Chondrocyte (in vitro differentiated cells): ENCODE results near the gene EGLN1. TPM values are rescaled to one million over a fixed set of nuclear protein-coding genes. Genes with fewer than 3 reads are reported as not detected.

Experiments
- DNase-seq: peaks from one replicate; pipeline ENCODE4 v3.0.0; 2021; ENCODE audit warnings: mixed read lengths, low spot score
- H3K27ac Mint-ChIP-seq: one replicate; pipeline ENCODE4 v1.8.0; 2021; ENCODE audit warnings: mild to moderate bottlenecking, moderate library complexity, mixed read lengths; ENCODE audit not compliant: unreplicated experiment
- H3K27me3 Mint-ChIP-seq: 2 replicates; pipeline ENCODE4 v1.8.0; 2021; ENCODE audit warnings: low read depth, mixed read lengths
- H3K36me3 Mint-ChIP-seq: 2 replicates; pipeline ENCODE4 v1.8.0; 2021; ENCODE audit warnings: low read depth, mixed read lengths
- H3K4me1 Mint-ChIP-seq: 2 replicates; pipeline ENCODE4 v1.8.0; 2021; ENCODE audit warnings: low read depth, mild to moderate bottlenecking, mixed read lengths
- H3K4me3 Mint-ChIP-seq: one replicate; pipeline ENCODE4 v1.8.0; 2021; ENCODE audit warnings: mild to moderate bottlenecking, moderate library complexity, mixed read lengths; ENCODE audit not compliant: unreplicated experiment
- H3K9me3 Mint-ChIP-seq: 2 replicates; pipeline ENCODE4 v1.8.0; 2021; ENCODE audit warnings: low read depth, mixed read lengths
- total RNA-seq: library from RNA; stranded (reverse); gene quantifications from 3 replicates; pipeline ENCODE4 v1.2.1, GENCODE V29; 2021
- TF ChIP-seq, protein P1 (sequence below): fragments of 200-600 bp; sonication (generic); IDR thresholded peaks from 2 replicates; pipeline ENCODE4 v1.5.0; 2021; ENCODE audit warnings: antibody characterized with exemption, mild to moderate bottlenecking, moderate library complexity

EGLN1 gene
- total RNA-seq, 1 donor from 2014 or later: 36.6 TPM

DNA sequence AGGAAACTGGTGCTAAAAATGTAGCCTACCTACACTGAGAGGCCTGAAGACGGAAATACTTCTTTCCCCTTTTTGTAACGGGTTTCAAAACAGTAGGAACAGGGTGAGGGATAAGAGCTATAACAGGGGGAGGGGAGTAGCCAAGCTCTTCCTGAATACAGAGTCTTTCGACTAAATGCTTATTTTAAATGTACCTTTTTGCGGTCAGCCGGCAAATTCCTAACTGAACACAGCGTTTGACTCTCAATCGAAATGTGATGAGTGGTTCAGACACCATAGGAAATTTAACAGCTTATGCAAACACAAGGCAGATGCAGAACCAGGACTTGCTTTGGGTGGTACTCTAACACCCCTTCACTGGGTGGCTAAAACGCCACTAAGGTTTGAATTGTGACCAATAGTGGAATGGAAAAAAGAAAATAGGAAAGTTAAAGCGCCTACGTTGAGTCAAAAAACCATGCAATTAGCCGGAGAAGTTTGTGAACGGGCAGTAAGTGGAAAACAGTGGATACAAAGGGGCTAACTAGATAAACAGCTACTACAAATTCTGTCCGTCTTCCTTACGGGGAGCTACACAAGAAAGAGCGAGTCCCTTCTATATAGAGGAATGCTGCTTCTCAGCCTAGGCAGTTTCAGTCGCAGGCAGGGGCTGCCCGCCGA, 1.7 kb downstream of the EGLN1 start:
- Mint-ChIP-seq H3K36me3 (no peaks in the 10 kb centered on the region), H3K4me3 (peak overlapping the region; percentile 89), H3K9me3 (no peaks in the 10 kb centered on the region), H3K4me1 (peaks cover 54% of the 10 kb centered on the region), H3K27ac (peak overlapping the region; percentile 88), H3K27me3 (no peaks in the 10 kb centered on the region)
- TF ChIP-seq, protein P1, sequence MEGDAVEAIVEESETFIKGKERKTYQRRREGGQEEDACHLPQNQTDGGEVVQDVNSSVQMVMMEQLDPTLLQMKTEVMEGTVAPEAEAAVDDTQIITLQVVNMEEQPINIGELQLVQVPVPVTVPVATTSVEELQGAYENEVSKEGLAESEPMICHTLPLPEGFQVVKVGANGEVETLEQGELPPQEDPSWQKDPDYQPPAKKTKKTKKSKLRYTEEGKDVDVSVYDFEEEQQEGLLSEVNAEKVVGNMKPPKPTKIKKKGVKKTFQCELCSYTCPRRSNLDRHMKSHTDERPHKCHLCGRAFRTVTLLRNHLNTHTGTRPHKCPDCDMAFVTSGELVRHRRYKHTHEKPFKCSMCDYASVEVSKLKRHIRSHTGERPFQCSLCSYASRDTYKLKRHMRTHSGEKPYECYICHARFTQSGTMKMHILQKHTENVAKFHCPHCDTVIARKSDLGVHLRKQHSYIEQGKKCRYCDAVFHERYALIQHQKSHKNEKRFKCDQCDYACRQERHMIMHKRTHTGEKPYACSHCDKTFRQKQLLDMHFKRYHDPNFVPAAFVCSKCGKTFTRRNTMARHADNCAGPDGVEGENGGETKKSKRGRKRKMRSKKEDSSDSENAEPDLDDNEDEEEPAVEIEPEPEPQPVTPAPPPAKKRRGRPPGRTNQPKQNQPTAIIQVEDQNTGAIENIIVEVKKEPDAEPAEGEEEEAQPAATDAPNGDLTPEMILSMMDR: no peak
- no peak for DNase-seq

DNA sequence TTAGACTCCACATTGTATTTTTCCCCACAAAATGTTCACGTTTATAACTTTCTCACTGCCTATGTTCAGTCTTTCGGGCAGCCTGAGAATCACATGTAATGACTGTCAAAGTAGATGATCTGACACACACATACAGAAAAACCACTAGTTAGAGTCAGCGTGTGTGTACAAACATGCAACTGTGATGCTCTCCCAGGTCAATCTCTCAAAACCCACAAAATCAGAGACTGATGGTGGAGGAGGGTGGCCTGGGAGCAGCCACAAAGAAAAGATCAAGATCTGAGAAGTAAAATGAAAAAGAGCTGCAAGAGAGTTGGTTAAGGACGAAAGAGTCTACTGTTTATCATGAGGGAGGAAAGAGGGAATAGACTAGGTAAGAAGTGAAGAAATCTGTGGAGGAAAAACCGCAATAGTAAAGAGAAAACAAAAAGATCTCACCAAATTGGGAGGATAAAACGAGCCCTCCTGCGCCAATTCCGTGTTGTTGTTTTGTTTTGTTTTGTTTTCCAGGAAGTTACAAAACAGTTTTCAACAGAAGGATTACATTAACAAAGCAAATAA, 2.3 kb downstream of the EGLN1 start:
- Mint-ChIP-seq H3K9me3 (no peaks in the 10 kb centered on the region), H3K27ac (peak overlapping the region; percentile 88), H3K4me1 (peaks cover 51% of the 10 kb centered on the region), H3K4me3 (peak overlapping the region; percentile 89), H3K27me3 (no peaks in the 10 kb centered on the region), H3K36me3 (no peaks in the 10 kb centered on the region)
- TF ChIP-seq, protein P1: no peak
- DNase-seq: no peak

DNA sequence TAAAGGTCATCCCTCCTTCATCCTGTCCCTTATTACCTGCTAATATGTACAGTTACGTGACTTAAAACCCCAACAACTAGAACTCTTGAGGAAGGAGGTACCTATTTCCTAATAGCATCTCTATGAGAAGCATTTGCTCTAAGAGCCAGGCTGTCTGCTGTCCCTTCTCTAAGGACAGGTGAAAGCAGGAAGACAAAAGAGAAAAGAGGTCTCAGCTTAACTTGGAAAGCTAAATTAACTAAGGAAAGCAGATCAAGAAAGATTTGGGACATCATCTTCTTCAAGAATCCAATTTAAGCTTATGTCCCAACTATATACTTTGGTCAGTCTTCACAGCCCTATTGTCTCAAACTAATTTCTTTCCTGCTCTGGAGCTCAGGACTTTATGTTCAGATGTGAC, 2.9 kb downstream of the EGLN1 start:
- Mint-ChIP-seq H3K27ac (no peak overlapping the region), H3K9me3 (no peaks in the 10 kb centered on the region), H3K4me3 (peak overlapping the region; percentile 89), H3K4me1 (peaks cover 56% of the 10 kb centered on the region), H3K36me3 (peaks cover 1% of the 10 kb centered on the region), H3K27me3 (no peaks in the 10 kb centered on the region)
- DNase-seq: no peak
- TF ChIP-seq, protein P1: no peak

DNA sequence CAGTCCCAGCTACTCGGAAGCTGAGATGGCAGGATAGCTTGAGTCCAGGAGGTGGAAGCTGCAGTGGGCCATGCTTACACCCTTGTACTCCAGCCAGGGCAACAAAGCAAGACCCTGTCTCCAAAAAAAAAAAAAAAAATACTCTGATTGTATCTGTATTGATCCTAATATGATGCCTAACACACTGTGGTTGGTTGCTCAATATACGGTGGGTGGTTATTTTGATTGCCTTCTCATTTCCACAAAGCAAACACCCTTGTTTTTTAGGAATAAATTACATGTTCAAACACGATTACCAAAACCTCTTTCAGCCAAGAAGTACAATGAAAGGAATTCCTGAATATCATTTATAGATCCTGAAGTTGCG, 3.4 kb downstream of the EGLN1 start:
- peak overlapping the region; percentile 89 for H3K4me3 Mint-ChIP-seq
- H3K36me3 Mint-ChIP-seq: peaks cover 1% of the 10 kb centered on the region
- H3K9me3 Mint-ChIP-seq: no peaks in the 10 kb centered on the region
- no peak for DNase-seq
- H3K27ac Mint-ChIP-seq: no peak overlapping the region
- no peaks in the 10 kb centered on the region for H3K27me3 Mint-ChIP-seq
- TF ChIP-seq, protein P1: no peak
- peaks cover 60% of the 10 kb centered on the region for H3K4me1 Mint-ChIP-seq

DNA sequence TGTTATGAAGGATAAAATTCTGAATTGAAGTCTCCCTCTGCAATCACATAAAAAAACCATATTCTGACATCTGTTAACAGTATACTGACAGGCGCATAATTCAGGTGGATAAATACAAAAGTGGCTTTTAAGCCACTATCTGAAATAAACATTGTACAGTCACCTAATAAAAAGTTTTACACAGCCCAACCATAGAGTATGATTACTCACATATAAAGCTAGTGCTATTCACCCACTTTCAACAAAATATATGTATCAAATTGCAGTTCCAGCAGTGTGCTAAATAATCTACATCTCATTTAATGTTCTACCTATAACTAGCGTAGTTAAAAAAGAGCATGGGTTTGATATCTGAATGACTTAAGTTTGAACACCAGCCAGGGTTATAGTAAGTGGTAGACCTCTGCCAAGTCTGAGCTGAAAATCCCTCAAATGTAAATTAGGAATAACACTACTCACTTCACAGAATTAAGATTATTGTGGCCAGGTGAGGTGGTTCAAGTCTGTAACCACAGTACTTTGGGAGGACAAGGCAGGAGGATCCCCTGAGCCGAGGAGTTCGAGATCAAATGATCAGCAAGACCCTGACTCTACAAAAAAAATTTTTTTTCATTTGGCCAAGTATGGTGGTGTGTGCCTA, 3.9 kb downstream of the EGLN1 start:
- Mint-ChIP-seq H3K27me3 (no peaks in the 10 kb centered on the region), H3K36me3 (peaks cover 4% of the 10 kb centered on the region), H3K9me3 (no peaks in the 10 kb centered on the region), H3K27ac (peak overlapping the region; percentile 39), H3K4me3 (peak overlapping the region; percentile 89), H3K4me1 (peaks cover 65% of the 10 kb centered on the region)
- TF ChIP-seq, protein P1: no peak
- DNase-seq: no peak
